ENCODE measurements around the gene NHLH1.

The NHLH1 gene

GRCh38 chr1:160353223-160353622 is 13.6 kb upstream of the NHLH1 start:
- POLR2A ChIA-PET = no interaction called here
- CTCF ChIA-PET = interaction anchor here (1.5 to 19.2 kb wide), 7 partner anchors 9 to 114 kb away, joined by 3 to 277 read pairs (median 8); partner anchors contain the start of genes COPA and NCSTN
- DNase-seq (ENCODE audit: low read depth, low spot score) = no peak
- H3K4me3 ChIP-seq (ENCODE audit: low read depth, low read length) = no peak overlapping the region
- TF ChIP-seq, protein P1, sequence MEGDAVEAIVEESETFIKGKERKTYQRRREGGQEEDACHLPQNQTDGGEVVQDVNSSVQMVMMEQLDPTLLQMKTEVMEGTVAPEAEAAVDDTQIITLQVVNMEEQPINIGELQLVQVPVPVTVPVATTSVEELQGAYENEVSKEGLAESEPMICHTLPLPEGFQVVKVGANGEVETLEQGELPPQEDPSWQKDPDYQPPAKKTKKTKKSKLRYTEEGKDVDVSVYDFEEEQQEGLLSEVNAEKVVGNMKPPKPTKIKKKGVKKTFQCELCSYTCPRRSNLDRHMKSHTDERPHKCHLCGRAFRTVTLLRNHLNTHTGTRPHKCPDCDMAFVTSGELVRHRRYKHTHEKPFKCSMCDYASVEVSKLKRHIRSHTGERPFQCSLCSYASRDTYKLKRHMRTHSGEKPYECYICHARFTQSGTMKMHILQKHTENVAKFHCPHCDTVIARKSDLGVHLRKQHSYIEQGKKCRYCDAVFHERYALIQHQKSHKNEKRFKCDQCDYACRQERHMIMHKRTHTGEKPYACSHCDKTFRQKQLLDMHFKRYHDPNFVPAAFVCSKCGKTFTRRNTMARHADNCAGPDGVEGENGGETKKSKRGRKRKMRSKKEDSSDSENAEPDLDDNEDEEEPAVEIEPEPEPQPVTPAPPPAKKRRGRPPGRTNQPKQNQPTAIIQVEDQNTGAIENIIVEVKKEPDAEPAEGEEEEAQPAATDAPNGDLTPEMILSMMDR (IDR thresholded peaks at IDR 0.05; ENCODE audit: insufficient read depth, low read length, missing control alignments) = no peak

DNA sequence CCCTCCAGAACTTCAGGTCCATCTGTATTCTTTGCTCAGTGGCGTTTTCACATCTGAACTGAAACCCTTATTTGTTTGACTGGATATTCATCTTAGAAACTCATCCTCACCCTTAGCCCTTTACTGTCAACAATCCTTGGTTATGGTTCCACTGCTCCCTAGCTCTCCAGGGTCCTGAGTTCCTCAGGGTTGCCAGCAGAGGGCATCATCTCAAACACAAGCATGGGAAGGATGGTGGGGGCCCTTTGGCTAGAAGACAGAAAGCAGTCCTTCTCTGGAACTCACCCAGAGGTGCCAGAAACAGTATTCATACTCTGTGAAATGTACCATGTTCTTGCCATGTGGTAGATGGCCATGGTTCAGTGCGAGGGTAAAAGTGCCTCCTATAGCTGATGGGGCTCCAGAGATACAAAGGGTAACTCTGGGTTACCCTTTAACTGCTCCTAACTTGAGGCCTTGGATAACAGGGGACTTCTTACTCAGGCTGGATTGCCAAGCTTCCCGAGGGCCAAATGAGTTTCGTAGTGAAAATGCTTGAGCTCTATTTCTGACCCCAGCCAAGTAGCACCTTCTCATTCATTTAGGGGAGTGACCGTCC is 12.4 kb upstream of the NHLH1 start:
- TF ChIP-seq, protein P1 (IDR thresholded peaks at IDR 0.05; ENCODE audit: insufficient read depth, low read length, missing control alignments) = peak; percentile 63
- ChIA-PET POLR2A (no interaction called here), CTCF (interaction anchor here (0.6 to 19.2 kb wide), 13 partner anchors 8 to 254 kb away, joined by 3 to 277 read pairs (median 4); partner anchors contain the start of genes COPA and NCSTN)
- H3K4me3 ChIP-seq (ENCODE audit: low read depth, low read length) = no peak overlapping the region
- DNase-seq (ENCODE audit: low read depth, low spot score) = no peak

- POLR2A ChIA-PET = no interaction called here
- TF ChIP-seq, protein P1 (IDR thresholded peaks at IDR 0.05; ENCODE audit: insufficient read depth, low read length, missing control alignments) = no peak
- no peak overlapping the region for H3K4me3 ChIP-seq (ENCODE audit: low read depth, low read length)
- CTCF ChIA-PET = interaction anchor here (1.0 to 19.2 kb wide), 4 partner anchors 11 to 256 kb away, joined by 3 to 277 read pairs (median 4); no protein-coding TSS in a partner anchor
- no peak for DNase-seq (ENCODE audit: low read depth, low spot score)
Observed at GRCh38 chr1:160357286-160358002, 9.4 kb upstream of the NHLH1 start.

- ChIA-PET CTCF (interaction anchor here (1.1 to 19.2 kb wide), 4 partner anchors 14 to 257 kb away, joined by 3 to 277 read pairs (median 4); no protein-coding TSS in a partner anchor), POLR2A (no interaction called here)
- H3K4me3 ChIP-seq (ENCODE audit: low read depth, low read length) = no peak overlapping the region
- no peak for DNase-seq (ENCODE audit: low read depth, low spot score)
- TF ChIP-seq, protein P1 (IDR thresholded peaks at IDR 0.05; ENCODE audit: insufficient read depth, low read length, missing control alignments) = no peak
Observed at GRCh38 chr1:160358073-160358472, 8.8 kb upstream of the NHLH1 start.

DNA sequence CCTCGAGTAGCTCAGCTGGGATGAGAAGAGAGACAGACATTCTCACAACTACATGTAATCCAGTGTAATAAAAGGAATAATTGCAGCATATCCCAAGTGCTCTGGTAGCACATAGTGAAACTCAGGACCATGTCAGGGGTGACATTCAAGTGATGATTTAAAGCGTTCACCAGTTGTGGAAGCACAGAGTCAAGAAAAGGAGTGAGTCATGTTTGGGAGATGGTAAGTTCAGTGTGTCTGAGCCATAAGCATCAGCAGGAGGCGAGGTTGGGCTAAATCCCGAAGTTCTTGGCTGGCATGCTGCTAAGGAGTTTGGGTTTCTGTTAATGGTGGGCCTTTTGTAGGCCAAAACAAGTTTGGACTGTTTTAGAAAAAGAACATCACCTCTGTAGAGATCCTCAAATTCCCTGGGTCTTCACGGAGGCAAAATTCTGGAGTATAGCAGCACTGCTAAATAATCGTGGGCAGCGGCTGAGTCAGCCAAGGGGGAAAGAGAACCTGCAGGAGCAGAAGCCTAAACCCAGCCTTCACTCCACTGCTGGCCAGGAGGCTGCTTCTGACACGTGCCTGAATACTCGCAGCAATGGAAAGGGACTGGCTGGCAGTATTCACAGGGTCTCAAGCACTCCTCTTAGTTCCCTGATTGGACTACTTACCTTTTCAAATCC is 7.2 kb upstream of the NHLH1 start:
- POLR2A ChIA-PET = no interaction called here
- H3K4me3 ChIP-seq (ENCODE audit: low read depth, low read length) = no peak overlapping the region
- TF ChIP-seq, protein P1 (IDR thresholded peaks at IDR 0.05; ENCODE audit: insufficient read depth, low read length, missing control alignments) = no peak
- CTCF ChIA-PET = interaction anchor here (19.2 kb wide), 1 partner anchor 16 kb away, joined by 277 read pairs; no protein-coding TSS in a partner anchor
- DNase-seq (ENCODE audit: low read depth, low spot score) = no peak
